Measurements from ENCODE around the gene TMCO2.

TMCO2 gene

GRCh38 chr1:40299366-40300248 lies 51.9 kb downstream of the TMCO2 start:
- TF ChIP-seq CTCF (IDR thresholded peaks at IDR 0.05; ENCODE audit: insufficient read depth, low read length, poor library complexity, severe bottlenecking): no peak
- no peak for DNase-seq (ENCODE audit: extremely low read depth, insufficient read length)
- peaks cover 8% of the 10 kb centered on the region for H3K36me3 ChIP-seq (ENCODE audit: control insufficient read depth, insufficient read depth, low read length)

DNA sequence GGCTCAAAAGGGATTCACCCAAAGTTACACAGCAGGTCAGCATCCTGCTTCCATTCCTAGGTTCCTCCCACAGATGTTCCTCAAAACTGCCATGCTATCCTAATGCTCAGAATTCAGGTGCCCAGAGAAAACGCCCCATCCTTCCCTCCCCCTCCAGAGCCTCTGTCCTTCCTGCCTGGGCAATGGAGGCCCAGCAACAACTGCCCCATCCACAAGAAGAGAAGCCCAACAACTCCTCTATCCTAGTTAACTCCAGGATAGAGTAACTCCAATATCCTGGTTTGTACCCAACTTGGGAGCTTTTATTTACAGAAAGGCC lies 52.5 kb downstream of the TMCO2 start:
- no peak for TF ChIP-seq CTCF (IDR thresholded peaks at IDR 0.05; ENCODE audit: insufficient read depth, low read length, poor library complexity, severe bottlenecking)
- DNase-seq (ENCODE audit: extremely low read depth, insufficient read length): no peak
- Histone ChIP-seq H3K27me3 (replicated peaks; ENCODE audit: control insufficient read depth, insufficient read depth, low read length) (no peaks in the 10 kb centered on the region), H3K36me3 (ENCODE audit: control insufficient read depth, insufficient read depth, low read length) (peaks cover 8% of the 10 kb centered on the region), H3K4me3 (replicated peaks; ENCODE audit: low read depth, low read length) (no peak overlapping the region)

More at GRCh38 chr1:40299366-40300248, 51.9 kb downstream of the TMCO2 start:
- H3K4me3 ChIP-seq (replicated peaks; ENCODE audit: low read depth, low read length): no peak overlapping the region
- no peaks in the 10 kb centered on the region for H3K27me3 ChIP-seq (replicated peaks; ENCODE audit: control insufficient read depth, insufficient read depth, low read length)

GRCh38 chr1:40300651-40301050 lies 52.9 kb downstream of the TMCO2 start:
- DNase-seq (ENCODE audit: extremely low read depth, insufficient read length): no peak
- Histone ChIP-seq H3K4me3 (replicated peaks; ENCODE audit: low read depth, low read length) (no peak overlapping the region), H3K36me3 (ENCODE audit: control insufficient read depth, insufficient read depth, low read length) (peaks cover 11% of the 10 kb centered on the region), H3K27me3 (replicated peaks; ENCODE audit: control insufficient read depth, insufficient read depth, low read length) (no peaks in the 10 kb centered on the region)
- no peak for TF ChIP-seq CTCF (IDR thresholded peaks at IDR 0.05; ENCODE audit: insufficient read depth, low read length, poor library complexity, severe bottlenecking)

GRCh38 chr1:40301066-40301465 lies 53.3 kb downstream of the TMCO2 start:
- Histone ChIP-seq H3K4me3 (replicated peaks; ENCODE audit: low read depth, low read length) (no peak overlapping the region), H3K36me3 (ENCODE audit: control insufficient read depth, insufficient read depth, low read length) (peaks cover 12% of the 10 kb centered on the region), H3K27me3 (replicated peaks; ENCODE audit: control insufficient read depth, insufficient read depth, low read length) (no peaks in the 10 kb centered on the region)
- no peak for DNase-seq (ENCODE audit: extremely low read depth, insufficient read length)
- TF ChIP-seq CTCF (IDR thresholded peaks at IDR 0.05; ENCODE audit: insufficient read depth, low read length, poor library complexity, severe bottlenecking): no peak
